HCT116 (cell line): ENCODE results near the gene TRIM31. TPM values are rescaled to one million over a fixed set of nuclear protein-coding genes. Genes with fewer than 3 reads are reported as not detected.

ENCODE experiments used
- ATAC-seq: fragments of 200-7000 bp; cut with Tn5 transposase; 2 replicates; pipeline ENCODE4 v1.9.1; 2020; ENCODE audit warnings: mild to moderate bottlenecking, moderate library complexity
- BruUV-seq: library from RNA; stranded (reverse); fragments of 400-500 nt; replicated peaks from 2 replicates; lab custom pipeline; 2021; lab: Mats Ljungman, UMichigan
- CTCF ChIA-PET: fragments of 300-600 bp; sonication (Branson Sonifier 250); formaldehyde crosslinking; loops from one replicate; lab custom pipeline; 2021; ENCODE audit warnings: antibody characterized with exemption; lab: Charles Lee
- POLR2A ChIA-PET: fragments of 300-600, 350-600 bp; sonication (Branson Sonifier 250); formaldehyde crosslinking; loops from one replicate; lab custom pipeline; 2021; ENCODE audit warnings: antibody characterized with exemption; lab: Charles Lee
- RAD21 ChIA-PET, 2 experiments: fragments of 300-600 bp; sonication (Branson Sonifier 250); formaldehyde crosslinking; loops; one replicate each; lab custom pipeline; 2023; ENCODE audit warnings: low total read pairs in 2 of 2; ENCODE audit not compliant: uncharacterized antibody in 2 of 2, unreplicated experiment in 2 of 2, low non-redundant PET in 1 of 2; lab: Charles Lee
- DNase-seq: peaks from one replicate; pipeline ENCODE4 v3.0.0-alpha.2; 2010; ENCODE audit warnings: low read depth, low spot score
- H2AFZ ChIP-seq: fragments of 200-600 bp; shearing (Covaris generic), sonication (generic); 2 replicates; pipeline ENCODE4 v1.6.1; 2017; ENCODE audit warnings: low read depth, mixed run types, mixed read lengths, antibody characterized with exemption, low read length; ENCODE audit not compliant: poor library complexity, severe bottlenecking
- H3K27ac ChIP-seq: 2 replicates; pipeline ENCODE4 v1.5.1; 2012; ENCODE audit warnings: low read depth, low read length
- H3K27me3 ChIP-seq: fragments of 200-600 bp; sonication (generic); 2 replicates; pipeline ENCODE4 v1.6.1; 2016; ENCODE audit warnings: mixed run types, low read length, mixed read lengths; ENCODE audit not compliant: insufficient read depth
- H3K36me3 ChIP-seq, 2 experiments: fragments of 200-500 bp in 1 of 2; fragments of 200-600 bp in 1 of 2; sonication (Bioruptor generic) in 1 of 2; sonication (generic) in 1 of 2; 2 replicates each; pipeline versions ENCODE4 v1.5.1 to v1.6.1; 2014 to 2016; ENCODE audit warnings: low read length in 2 of 2, inconsistent platforms in 1 of 2, mixed read lengths in 1 of 2, mixed run types in 1 of 2; ENCODE audit not compliant: insufficient read depth in 2 of 2, control insufficient read depth in 1 of 2
- H3K4me1 ChIP-seq, 2 experiments: fragments of 200-600 bp in 1 of 2; sonication (generic) in 1 of 2; 2 replicates each; pipeline versions ENCODE4 v1.5.1 to v1.6.1; 2012 to 2017; ENCODE audit warnings: low read length in 2 of 2, inconsistent platforms in 1 of 2, mild to moderate bottlenecking in 1 of 2, mixed read lengths in 1 of 2, mixed run types in 1 of 2, moderate library complexity in 1 of 2; ENCODE audit not compliant: insufficient read depth in 2 of 2, control insufficient read depth in 1 of 2
- H3K4me2 ChIP-seq: fragments of 200-600 bp; sonication (generic); 2 replicates; pipeline ENCODE4 v1.6.1; 2017; ENCODE audit warnings: mixed run types, low read length, mixed read lengths
- H3K4me3 ChIP-seq, 2 experiments: fragments of 200-600 bp in 1 of 2; sonication (generic) in 1 of 2; replicated peaks in 1 of 2; 2 replicates each; pipeline ENCODE4 v1.5.1; 2011 to 2016; ENCODE audit warnings: low read length in 2 of 2, control low read depth in 1 of 2, low read depth in 1 of 2, mild to moderate bottlenecking in 1 of 2, mixed read lengths in 1 of 2, mixed run types in 1 of 2
- H3K79me2 ChIP-seq: fragments of 200-600 bp; sonication (generic); 2 replicates; pipeline ENCODE4 v1.6.1; 2017; ENCODE audit warnings: mild to moderate bottlenecking, mixed run types, low read length, moderate library complexity, mixed read lengths; ENCODE audit not compliant: insufficient read depth
- H3K9ac ChIP-seq: fragments of 200-600 bp; sonication (generic); 2 replicates; pipeline ENCODE4 v1.6.1; 2016; ENCODE audit warnings: low read length, mixed read lengths
- H3K9me2 ChIP-seq: fragments of 200-600 bp; sonication (generic), shearing (Covaris generic); 2 replicates; pipeline ENCODE4 v1.6.1; 2017; ENCODE audit warnings: mixed run types, mild to moderate bottlenecking, moderate library complexity; ENCODE audit not compliant: insufficient read depth
- H3K9me3 ChIP-seq, 2 experiments: fragments of 200-500 bp in 1 of 2; fragments of 200-600 bp in 1 of 2; sonication (Bioruptor generic) in 1 of 2; sonication (generic) in 1 of 2; 2 replicates each; pipeline ENCODE4 v1.6.1; 2014 to 2017; ENCODE audit warnings: low read length in 2 of 2, mixed read lengths in 2 of 2, inconsistent platforms in 1 of 2, low read depth in 1 of 2, mild to moderate bottlenecking in 1 of 2, mixed run types in 1 of 2, moderate library complexity in 1 of 2; ENCODE audit not compliant: control insufficient read depth in 1 of 2, insufficient read depth in 1 of 2
- H4K20me1 ChIP-seq: fragments of 200-600 bp; sonication (generic), shearing (Covaris generic); 2 replicates; pipeline ENCODE4 v1.6.1; 2017; ENCODE audit warnings: mixed run types, mild to moderate bottlenecking, moderate library complexity; ENCODE audit not compliant: insufficient read depth
- EGR1 ChIP-seq: IDR thresholded peaks from 2 replicates; pipeline ENCODE4 v1.6.1; 2012; ENCODE audit warnings: low read depth
- POLR2AphosphoS5 ChIP-seq: IDR thresholded peaks from 2 replicates; pipeline ENCODE4 v1.6.1; 2011; ENCODE audit warnings: mild to moderate bottlenecking, low read depth, low read length, moderate library complexity
- REST ChIP-seq: IDR thresholded peaks from 2 replicates; pipeline ENCODE4 v1.6.1; 2012; ENCODE audit warnings: low read depth
- SIN3A ChIP-seq: IDR thresholded peaks from 2 replicates; pipeline ENCODE4 v1.6.1; 2012; ENCODE audit warnings: low read depth
- TCF7L2 ChIP-seq: IDR thresholded peaks from 2 replicates; pipeline ENCODE4 v1.7.0; 2011; ENCODE audit warnings: borderline replicate concordance, inconsistent platforms; ENCODE audit not compliant: insufficient read depth, insufficient read length; ENCODE audit errors: extremely low read depth
- ZFX ChIP-seq: fragments of 450-650 bp; IDR thresholded peaks from 2 replicates; pipeline ENCODE4 v1.6.1; 2017
- ZNF274 ChIP-seq: fragments of 200-500 bp; sonication (Bioruptor generic); IDR thresholded peaks from 2 replicates; pipeline ENCODE4 v1.6.1; 2014; ENCODE audit warnings: mild to moderate bottlenecking, low read depth, low read length, inconsistent platforms
- intact Hi-C: fragments of 100-400 bp; cut with micrococcal nuclease; formaldehyde crosslinking; loops from 2 replicates; pipeline ENCODE4 v1.10.0; 2022
- total RNA-seq: library from RNA; stranded (reverse); gene quantifications from one replicate; pipeline ENCODE4 v1.2.1, GENCODE V29; 2021; ENCODE audit not compliant: unreplicated experiment

Gene TRIM31
- total RNA-seq, 1 experiment from 2014 or later: not detected

GRCh38 chr6:30157999-30158398 lies 45.1 kb upstream of the TRIM31 start (continued):
- TF ChIP-seq TCF7L2: no peak
- no peak for TF ChIP-seq ZNF274
- no peak for TF ChIP-seq SIN3A
- TF ChIP-seq REST: no peak
- TF ChIP-seq ZFX: no peak
- TF ChIP-seq EGR1: no peak

GRCh38 chr6:30157581-30157980 lies 44.7 kb upstream of the TRIM31 start:
- Histone ChIP-seq H4K20me1 (no peaks in the 10 kb centered on the region), H3K9me3 (no peaks in the 10 kb centered on the region), H3K4me3 (no peak overlapping the region), H3K79me2 (no peaks in the 10 kb centered on the region), H3K9ac (no peak overlapping the region), H3K27me3 (no peaks in the 10 kb centered on the region), H3K27ac (no peak overlapping the region), H3K36me3 (no peaks in the 10 kb centered on the region), H3K4me2 (no peak overlapping the region), H3K9me2 (no peaks in the 10 kb centered on the region), H3K4me1 (peaks cover 31 to 36% of the 10 kb centered on the region in 2 experiments), H2AFZ (no peak overlapping the region)
- ChIA-PET RAD21 (no interaction called here), CTCF (no interaction called here), POLR2A (no interaction called here)
- intact Hi-C loops: no loop called here
- ATAC-seq (no peak), DNase-seq (no peak)
- no TSS peak for BruUV-seq
- no peak for TF ChIP-seq POLR2AphosphoS5
